Fibroblast of skin of left biceps (primary cell): ENCODE data around the gene WWOX.

Experiments used
- DNase-seq, 2 experiments: peaks; one replicate each; pipeline ENCODE4 v3.0.0-alpha.2; 2013; ENCODE audit warnings: low read depth in 2 of 2

WWOX gene

GRCh38 chr16:78224342-78224741 is 124.9 kb downstream of the WWOX start:
- no peak for DNase-seq

- no peak for DNase-seq
Measured at GRCh38 chr16:78225919-78226318, 126.5 kb downstream of the WWOX start.

- no peak for DNase-seq
Measured at GRCh38 chr16:78227855-78228254, 128.4 kb downstream of the WWOX start.

GRCh38 chr16:78228704-78229103 is 129.2 kb downstream of the WWOX start:
- DNase-seq: no peak

DNA sequence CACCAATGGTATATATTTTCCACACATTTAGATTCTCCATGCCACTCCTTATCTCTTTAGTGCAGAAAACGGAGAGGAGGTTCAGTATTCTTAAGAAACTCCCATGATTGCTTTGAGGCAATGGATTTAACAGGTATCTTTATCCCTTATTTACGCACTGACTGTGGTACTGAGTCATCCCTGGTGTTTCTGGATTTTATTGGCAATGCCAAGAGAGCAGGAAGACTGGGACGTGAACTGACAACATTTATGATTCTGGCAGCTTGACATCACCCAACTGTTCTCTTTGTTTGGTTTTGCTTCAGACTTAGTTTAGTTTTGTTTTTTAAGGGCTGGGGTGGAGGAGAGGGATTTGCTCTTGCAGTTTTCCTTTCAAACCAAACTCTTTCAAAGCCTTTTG is 131.4 kb downstream of the WWOX start:
- no peak for DNase-seq

GRCh38 chr16:78235168-78235800 is 135.8 kb downstream of the WWOX start:
- peak; percentile 24 to 25 for DNase-seq

DNA sequence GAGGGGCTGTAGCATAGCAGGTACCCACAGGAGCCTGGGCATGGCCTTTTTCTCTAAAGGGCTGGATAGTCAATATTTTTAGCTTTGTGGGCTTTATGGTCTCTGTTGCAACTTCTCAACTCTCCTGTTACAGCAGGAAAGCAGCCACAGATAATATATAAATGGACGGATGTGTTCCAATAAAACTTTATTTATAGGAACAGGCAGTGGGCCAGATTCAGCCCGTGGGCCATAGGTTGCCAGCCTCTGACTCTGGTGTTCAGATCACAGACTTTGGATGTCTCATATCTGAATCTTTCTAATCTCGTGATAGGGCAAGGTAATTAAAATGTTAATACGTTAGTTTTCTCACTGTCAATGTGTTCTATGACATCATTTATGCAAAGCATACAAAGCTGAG is 136.4 kb downstream of the WWOX start:
- no peak for DNase-seq

DNA sequence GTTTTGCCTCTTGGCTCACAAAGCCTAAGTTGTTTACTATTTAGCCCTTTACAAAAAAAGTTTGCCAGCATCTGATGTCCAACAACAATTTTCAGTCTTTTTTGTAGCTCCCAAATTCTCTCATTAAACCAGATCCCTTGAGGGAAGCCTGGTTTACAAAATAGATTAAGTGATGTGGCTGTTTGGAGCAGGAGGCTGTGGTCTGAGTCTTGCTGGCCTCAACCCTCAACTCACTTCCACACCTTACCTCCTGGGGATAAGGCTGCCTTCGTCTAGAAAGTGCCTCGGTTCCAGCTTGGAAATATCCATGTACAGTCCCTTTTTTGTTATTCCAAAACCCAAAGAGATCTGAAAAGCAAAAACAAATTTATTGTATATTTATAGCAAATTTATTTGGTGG is 138.4 kb downstream of the WWOX start:
- no peak for DNase-seq

- DNase-seq: no peak
Measured at GRCh38 chr16:78240459-78241222, 141.2 kb downstream of the WWOX start.

GRCh38 chr16:78242239-78242630 is 142.8 kb downstream of the WWOX start:
- DNase-seq: no peak

- DNase-seq: no peak
Measured at GRCh38 chr16:78244131-78244895, 144.9 kb downstream of the WWOX start.

GRCh38 chr16:78246559-78246958 is 147.1 kb downstream of the WWOX start:
- no peak for DNase-seq

- no peak for DNase-seq
Measured at GRCh38 chr16:78249056-78249455, 149.6 kb downstream of the WWOX start.

GRCh38 chr16:78249832-78250231 is 150.4 kb downstream of the WWOX start:
- no peak for DNase-seq

- DNase-seq: no peak
Measured at GRCh38 chr16:78251115-78251514, 151.7 kb downstream of the WWOX start.

- DNase-seq: no peak
Measured at GRCh38 chr16:78252757-78253156, 153.3 kb downstream of the WWOX start.

DNA sequence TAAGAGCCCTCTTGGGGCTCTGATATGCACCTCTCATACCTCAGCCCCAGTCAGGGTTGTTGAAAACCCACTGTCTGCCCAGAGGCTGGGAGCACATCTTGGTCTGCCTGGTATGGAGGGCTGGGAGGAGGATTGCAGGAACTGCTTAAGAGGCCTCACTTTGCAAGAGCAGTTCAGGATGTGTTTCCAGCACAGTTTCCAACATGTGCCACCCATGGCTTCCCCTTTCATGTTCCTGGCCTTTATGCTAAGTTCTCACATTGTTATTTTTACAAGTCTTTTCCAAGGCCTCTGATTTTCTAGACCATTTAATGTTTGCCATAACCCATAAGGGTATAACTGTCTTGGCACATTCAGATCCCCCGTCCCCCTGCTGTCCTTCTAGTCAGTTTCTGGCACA is 155.4 kb downstream of the WWOX start:
- no peak for DNase-seq

- no peak for DNase-seq
Measured at GRCh38 chr16:78256686-78257375, 157.4 kb downstream of the WWOX start.

GRCh38 chr16:78257376-78257728 is 157.9 kb downstream of the WWOX start:
- no peak for DNase-seq

- DNase-seq: no peak
Measured at GRCh38 chr16:78258375-78259065, 159.1 kb downstream of the WWOX start.

DNA sequence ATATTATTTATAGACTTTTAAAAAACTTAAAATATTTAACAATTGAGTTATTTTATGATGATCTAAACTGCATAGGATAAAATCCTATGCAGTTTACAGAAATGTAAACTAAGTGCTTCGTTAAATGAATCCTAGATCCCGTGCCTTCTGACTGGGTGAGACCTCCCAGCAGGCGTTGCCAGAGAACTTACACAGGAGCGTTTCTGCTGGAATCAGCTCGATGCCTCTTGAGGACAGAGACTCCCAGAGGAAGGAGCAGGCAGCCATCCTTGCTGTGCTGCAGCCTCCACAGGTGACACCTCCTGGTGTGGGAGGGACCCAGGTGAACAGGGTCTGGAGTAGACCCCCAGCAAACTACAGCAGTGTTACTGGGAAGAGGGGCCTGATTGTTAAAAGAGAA is 160.4 kb downstream of the WWOX start:
- DNase-seq: no peak

GRCh38 chr16:78264642-78265041 is 165.2 kb downstream of the WWOX start:
- no peak for DNase-seq
